G401 (cell line): ENCODE results near the gene CHMP6. TPM values are rescaled to one million over a fixed set of nuclear protein-coding genes. Genes with fewer than 3 reads are reported as not detected.
A peak's percentile ranks its signal among the peaks of the same experiment; 100 is the strongest.
"Not testable (repeated sequence)": the region's sequence is repeated elsewhere in the genome, so short reads cannot be mapped to it uniquely, and the experiment has no call there.

Experiments
- DNase-seq: peaks from one replicate; pipeline ENCODE4 v3.0.0-alpha.2; 2015; ENCODE audit warnings: low spot score
- in situ Hi-C: cut with HindIII; loops from 2 replicates; pipeline ENCODE4 v1.10.0; 2016; ENCODE audit warnings: low sequenced_read_pairs, mixed read lengths
- total RNA-seq: library from RNA; depleted of rRNA; stranded (reverse); fragments of >200 nt; shearing (Covaris generic); gene quantifications from 2 replicates; pipeline ENCODE4 v1.2.3, GENCODE V29; 2014

Gene CHMP6
- total RNA-seq, 1 experiment from 2014 or later: 51.8 TPM

- no peak for DNase-seq
- in situ Hi-C loops: no loop called here
These were observed 12.3 kb downstream of the CHMP6 start for GRCh38 chr17:81003711-81004475.

GRCh38 chr17:81006891-81007290, 15.2 kb downstream of the CHMP6 start:
- no peak for DNase-seq
- in situ Hi-C loops: no loop called here

DNA sequence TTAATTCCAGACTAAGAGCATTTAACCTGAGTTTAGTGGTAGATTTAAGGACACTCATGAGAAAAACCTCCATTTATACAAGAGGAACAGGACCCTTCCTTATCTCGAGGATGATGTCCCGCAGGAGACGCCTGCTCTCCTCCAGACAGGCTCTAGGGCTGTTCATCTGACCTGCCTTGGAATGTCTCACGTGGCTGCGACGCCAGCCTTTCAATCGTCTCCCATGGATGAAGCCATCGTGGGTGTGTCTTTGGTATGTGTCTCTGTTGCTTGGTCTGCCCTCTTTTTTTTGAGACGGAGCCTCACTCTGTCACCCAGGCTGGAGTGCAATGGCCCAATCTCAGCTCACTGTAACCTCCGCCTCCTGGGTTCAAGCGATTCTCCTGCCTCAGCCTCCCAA, 16.5 kb downstream of the CHMP6 start:
- no peak for DNase-seq
- in situ Hi-C loops: no loop called here

GRCh38 chr17:81009136-81009535, 17.5 kb downstream of the CHMP6 start:
- no peak for DNase-seq
- in situ Hi-C loops: no loop called here

DNA sequence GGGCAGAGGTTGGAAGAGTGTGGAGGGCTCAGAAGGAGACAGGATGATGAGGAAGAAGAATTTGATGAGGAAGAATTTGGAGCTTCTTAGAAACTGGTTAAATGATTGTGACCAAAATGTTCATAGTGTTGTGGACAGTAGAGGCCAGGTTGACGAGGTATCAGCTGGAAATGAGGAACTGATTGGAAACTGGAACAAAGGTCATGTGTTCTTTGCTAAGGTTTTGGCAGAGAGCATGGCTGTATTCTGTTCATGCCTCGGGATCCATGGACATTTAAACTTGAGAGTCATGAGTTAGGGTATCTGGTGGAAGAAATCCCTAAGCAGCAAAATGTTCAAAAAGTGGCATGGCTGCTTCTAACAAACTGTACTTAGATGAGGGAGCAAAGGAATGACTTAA, 19.3 kb downstream of the CHMP6 start:
- DNase-seq: no peak
- in situ Hi-C loops: no loop called here

- in situ Hi-C loops: no loop called here
- DNase-seq: no peak
These were observed 20.3 kb downstream of the CHMP6 start for GRCh38 chr17:81011951-81012350.

DNA sequence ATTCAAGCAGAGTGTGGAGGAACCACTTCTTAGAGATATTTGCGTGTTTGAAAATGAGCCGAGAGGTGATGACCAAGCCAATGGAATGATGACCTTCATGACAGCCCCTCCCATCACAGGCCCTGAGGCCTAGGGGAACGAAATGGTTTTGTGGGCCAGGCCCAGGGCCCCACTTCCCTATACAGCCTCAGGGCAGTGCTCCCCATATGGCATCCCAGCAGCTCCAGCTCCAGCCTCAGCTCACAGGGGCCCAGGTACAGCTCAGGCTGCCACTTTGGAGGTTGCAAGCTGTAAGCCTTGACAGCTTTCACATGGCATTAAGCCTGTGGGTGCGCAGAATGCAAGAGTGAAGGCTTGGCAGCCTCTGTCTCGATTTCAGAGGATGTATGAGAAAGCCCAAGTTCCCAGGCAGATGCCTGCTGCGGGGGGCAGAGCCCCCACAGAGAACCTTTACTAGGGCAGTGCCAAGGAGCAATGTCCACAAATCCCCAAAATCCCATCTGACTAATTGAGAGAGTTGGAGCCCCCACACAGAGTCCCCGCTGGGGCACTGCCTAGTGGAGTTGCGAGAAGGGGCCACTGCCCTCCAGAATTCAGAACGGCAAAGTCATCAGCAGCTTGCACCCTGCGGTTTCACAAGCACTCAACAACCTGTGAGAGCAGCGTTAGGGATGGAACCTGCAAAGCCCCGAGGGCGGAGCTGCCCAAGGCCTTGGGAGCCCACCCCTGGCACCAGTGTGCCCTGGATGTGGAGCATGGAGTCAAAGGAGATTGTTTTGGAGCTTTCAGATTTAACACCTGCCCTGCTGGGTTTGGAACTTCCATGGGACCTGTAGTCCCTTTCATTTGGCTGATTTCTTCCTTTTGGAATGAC, 21.2 kb downstream of the CHMP6 start:
- no peak for DNase-seq
- in situ Hi-C loops: no loop called here

- no peak for DNase-seq
- in situ Hi-C loops: no loop called here
These were observed 22.0 kb downstream of the CHMP6 start for GRCh38 chr17:81013642-81014041.

DNA sequence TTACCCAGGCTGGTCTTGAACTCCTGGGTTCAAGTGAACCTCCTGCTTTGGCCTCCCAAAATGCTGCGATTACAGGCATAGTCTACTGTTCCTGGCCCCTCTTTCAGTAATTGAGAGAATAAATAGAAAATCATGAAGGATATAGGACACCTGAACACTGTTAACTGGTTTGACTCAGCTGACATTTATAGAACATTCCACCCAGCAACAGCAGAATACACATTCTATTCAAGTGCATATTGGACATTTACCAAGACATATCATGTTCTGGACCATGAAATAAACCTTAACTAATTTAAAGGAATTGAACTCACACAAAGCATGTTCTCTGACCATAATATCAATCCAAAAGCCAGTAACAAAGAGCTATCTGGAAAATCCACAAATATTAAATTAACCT, 23.5 kb downstream of the CHMP6 start:
- DNase-seq: no peak
- in situ Hi-C loops: no loop called here

DNA sequence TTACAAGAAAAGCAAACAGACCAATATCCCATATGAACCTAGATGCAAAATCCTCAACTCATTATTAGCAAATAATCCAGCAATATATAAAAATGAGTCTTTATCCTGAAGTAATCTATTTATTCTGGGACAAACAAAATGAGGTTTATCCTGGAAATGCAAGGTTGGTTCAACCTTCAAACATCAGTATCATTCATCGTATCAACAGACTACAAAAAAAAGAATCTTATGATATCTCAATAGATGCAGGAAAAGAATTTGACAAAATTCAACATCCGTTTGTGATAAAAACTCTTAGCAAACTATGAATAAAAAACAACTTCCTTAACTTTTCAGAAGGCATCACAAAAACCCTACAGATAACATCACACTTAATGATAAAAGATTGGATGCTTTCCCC, 24.9 kb downstream of the CHMP6 start:
- DNase-seq: no peak
- in situ Hi-C loops: no loop called here

DNA sequence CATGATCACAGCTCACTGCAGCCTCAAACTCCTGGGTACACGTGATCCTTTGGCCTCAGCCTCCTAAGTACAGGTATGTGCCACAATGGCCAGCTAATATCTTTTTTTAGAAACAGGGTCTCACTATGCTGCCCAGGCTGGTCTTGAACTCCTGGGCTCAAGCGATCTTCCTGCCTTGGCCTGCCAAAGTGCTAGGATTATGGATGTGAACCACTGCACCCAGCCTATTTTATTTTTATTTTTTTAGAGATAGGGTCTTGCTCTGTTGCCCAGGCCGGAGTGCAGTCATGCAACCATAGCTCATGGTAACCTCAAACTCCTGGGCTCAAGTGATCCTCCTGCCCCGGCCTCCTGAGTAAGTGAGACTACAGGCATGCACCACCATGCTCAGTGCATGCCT, 25.7 kb downstream of the CHMP6 start:
- DNase-seq, in situ Hi-C loops: not testable (repeated sequence)

DNA sequence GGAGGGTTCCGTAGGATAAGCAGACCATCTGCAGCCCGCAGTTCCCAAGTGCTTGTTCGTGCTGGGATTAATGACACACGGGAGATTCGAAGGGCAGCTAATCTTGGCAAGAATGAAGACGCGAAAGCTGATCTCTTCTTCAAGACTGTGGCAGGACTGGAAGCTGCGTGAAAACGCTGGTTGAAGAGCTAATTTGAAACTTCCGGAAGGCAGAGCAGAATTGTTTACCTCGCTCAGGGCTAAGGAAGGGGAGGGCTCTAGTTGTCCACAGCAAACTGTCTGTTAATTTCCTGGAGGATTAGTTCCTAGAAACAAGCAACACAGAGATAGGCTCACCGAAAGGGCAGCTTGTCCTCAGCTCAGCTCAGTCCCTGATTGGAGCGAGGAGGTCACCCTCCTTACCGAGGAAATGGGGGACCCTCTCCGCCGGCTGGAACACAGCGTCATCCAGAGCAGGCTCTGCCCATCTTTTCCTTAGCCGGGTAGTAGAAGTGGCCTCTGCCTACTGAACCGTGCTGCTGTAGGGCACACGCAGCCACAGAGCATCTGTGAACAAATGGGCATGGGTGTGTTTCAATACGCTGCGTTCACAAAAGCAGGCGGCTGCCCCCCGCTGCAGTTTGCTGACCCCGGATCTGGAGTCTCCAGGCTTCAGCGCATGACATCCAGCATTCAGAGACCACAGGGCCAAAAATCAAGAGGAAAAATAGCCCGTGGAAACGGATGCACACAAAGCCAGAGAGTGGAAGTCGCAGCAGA, 26.6 kb downstream of the CHMP6 start:
- in situ Hi-C loops: no loop called here
- DNase-seq: peak; percentile 38

DNA sequence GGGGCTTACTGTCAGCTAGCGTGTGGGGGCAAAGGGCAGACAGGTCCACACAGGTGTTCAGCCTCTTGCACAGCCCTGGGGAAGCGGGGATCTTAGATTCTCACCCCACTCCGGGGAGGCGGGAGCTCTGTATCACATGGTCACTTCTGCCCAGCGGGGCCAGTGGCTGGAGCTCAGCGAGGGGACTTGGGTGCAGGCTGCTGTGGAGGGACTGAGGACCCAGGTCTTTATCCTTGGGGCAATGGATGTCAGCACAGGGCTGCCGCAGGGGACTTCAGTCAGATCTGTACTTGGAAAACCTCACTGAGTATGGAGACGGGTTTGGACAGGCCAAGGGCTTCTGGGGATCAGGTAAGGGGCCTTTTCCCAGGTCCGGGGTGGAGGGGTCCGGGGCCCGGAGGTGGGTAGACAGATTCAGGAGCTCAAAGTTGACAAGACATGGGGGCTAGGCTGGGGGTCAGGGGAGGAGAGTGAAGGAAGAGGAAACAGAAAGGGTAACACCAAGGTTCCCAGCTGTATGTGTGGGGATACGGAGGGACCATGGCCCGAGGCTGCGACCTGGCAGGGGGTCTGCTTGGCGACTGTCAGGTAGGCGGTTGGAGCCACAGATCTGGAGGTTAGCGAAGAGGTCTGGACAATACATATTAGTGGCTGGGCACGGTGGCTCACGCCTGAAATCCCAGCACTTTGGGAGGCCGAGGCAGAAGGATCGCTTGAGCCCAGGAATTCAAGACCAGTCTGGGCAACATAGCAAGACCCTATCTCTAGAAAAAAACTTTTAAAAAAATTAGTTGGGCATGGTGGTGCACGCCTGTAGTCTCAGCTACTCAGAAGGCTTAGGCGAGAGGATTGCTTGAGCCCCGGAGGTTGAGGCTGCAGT, 28.2 kb downstream of the CHMP6 start:
- in situ Hi-C loops: no loop called here
- DNase-seq: no peak

GRCh38 chr17:81020443-81020766, 28.8 kb downstream of the CHMP6 start:
- in situ Hi-C loops: no loop called here
- DNase-seq: no peak

- in situ Hi-C loops: no loop called here
- peak; percentile 90 for DNase-seq
These were observed 29.3 kb downstream of the CHMP6 start for GRCh38 chr17:81020767-81021497.

DNA sequence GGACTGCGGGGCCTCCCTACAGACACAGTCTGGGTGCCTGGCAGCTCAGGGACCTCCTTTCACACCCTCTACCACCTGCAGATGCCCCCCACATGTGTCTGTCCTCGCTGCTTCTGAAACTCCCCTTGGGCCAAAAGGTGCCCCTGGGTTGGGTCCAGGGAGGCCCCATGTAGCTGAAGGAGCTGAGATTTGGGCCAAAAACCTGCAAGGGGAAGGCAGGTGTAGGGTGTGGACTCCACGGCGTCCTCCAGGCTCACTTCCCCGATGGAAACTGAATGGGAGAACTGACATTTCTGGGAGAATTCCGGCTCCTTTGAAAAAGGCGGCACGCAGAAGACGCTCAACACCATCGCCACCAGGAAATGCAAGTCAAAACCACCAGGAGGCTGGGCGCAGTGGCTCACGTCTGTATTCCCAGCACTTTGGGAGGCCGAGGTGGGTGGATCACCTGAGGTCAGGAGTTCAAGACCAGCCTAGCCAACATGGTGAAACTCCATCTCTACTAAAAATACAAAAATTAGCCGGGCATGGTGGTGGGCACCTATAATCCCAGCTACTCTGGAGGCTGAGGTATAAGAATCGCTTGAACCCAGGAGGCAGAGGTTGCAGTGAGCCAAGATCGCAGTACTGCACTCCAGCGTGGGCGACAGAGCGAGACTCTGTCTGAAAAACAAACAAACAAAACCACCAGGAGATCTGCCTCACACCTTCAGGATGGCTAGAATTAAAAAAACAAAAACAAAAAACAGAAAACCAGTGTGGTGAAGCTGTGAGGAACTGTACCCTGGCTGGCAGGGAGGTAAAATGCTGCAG, 30.1 kb downstream of the CHMP6 start:
- peak; percentile 79 for DNase-seq
- in situ Hi-C loops: no loop called here

DNA sequence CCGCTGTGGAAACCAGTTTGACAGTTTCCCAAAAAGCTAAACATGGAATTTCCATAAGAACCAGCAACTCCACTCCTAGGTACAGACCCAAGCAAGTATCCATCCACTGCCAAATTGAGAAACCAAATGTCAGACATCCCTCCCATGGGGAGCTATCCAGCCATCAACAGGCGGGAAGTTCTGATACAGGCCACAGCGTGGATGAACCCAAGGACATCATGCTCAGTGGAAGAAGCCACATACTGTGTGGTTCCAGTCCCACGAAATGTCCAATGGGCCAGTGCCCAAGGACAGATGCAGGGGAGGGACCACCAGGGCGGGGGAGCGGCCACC, 30.7 kb downstream of the CHMP6 start:
- in situ Hi-C loops: no loop called here
- DNase-seq: no peak
